A549 (cell line): ENCODE data around the gene LBP. TPM values are rescaled to one million over a fixed set of nuclear protein-coding genes. Genes with fewer than 3 reads are reported as not detected.
"Not testable (repeated sequence)": the region's sequence is repeated elsewhere in the genome, so short reads cannot be mapped to it uniquely, and the experiment has no call there.

ENCODE experiments used
- ATAC-seq, 2 experiments: fragments of 200-7000 bp in 1 of 2; fragments of >200 bp in 1 of 2; cut with Nextera tagmentation in 1 of 2; cut with Tn5 transposase in 1 of 2; 3 replicates each; pipeline versions ENCODE4 v1.8.0 to v1.9.1; 2018 to 2020; ENCODE audit warnings: mild to moderate bottlenecking in 1 of 2, moderate library complexity in 1 of 2
- CTCF ChIA-PET: fragments of 300-600 bp; sonication (Branson Sonifier 250); formaldehyde crosslinking; extraction: SDS; loops from one replicate; lab custom pipeline; 2021; ENCODE audit warnings: antibody characterized with exemption, inconsistent platforms; lab: Yijun Ruan, JAX
- POLR2A ChIA-PET: fragments of 350-600 bp; formaldehyde crosslinking; extraction: SDS; loops from one replicate; lab custom pipeline; 2021; ENCODE audit warnings: antibody characterized with exemption, inconsistent platforms; lab: Yijun Ruan, JAX
- DNase-seq, 2 experiments: peaks; one replicate each; pipeline versions ENCODE4 v3.0.0 to v3.0.0-alpha.2; 2011 to 2016; ENCODE audit warnings: low read depth in 1 of 2, low spot score in 1 of 2
- FAIRE-seq: peaks from 2 replicates; lab custom pipeline; 2011; peaks lifted over from hg19 to GRCh38; lab: Jason Lieb, UNC
- H3K27ac ChIP-seq, 2 experiments: fragments of >200 bp; sonication (Bioruptor Twin); formaldehyde crosslinking; 3 replicates each; pipeline ENCODE4 v1.5.1; 2016 to 2017
- H3K4me1 ChIP-seq: fragments of >200 bp; sonication (Bioruptor Twin); formaldehyde crosslinking; 3 replicates; pipeline ENCODE4 v1.6.1; 2016
- H3K4me2 ChIP-seq: fragments of >200 bp; sonication (Bioruptor Twin); formaldehyde crosslinking; 3 replicates; pipeline ENCODE4 v1.6.1; 2016
- H3K4me3 ChIP-seq: fragments of >200 bp; sonication (Bioruptor Twin); formaldehyde crosslinking; 3 replicates; pipeline ENCODE4 v1.5.1; 2016
- H3K9me3 ChIP-seq: fragments of >200 bp; sonication (Bioruptor Twin); formaldehyde crosslinking; 3 replicates; pipeline ENCODE4 v1.6.1; 2016
- CBX8 ChIP-seq: fragments of 200-600 bp; sonication (generic); IDR thresholded peaks from 2 replicates; pipeline ENCODE4 v1.6.1; 2016
- CHD4 ChIP-seq: fragments of 200-600 bp; sonication (generic); IDR thresholded peaks from 2 replicates; pipeline ENCODE4 v1.6.1; 2016; ENCODE audit warnings: antibody characterized with exemption, mild to moderate bottlenecking, borderline replicate concordance
- CTCF ChIP-seq: fragments of >200 bp; sonication (Bioruptor Twin); formaldehyde crosslinking; IDR thresholded peaks from 3 replicates; pipeline ENCODE4 v1.5.1; 2016
- ELK1 ChIP-seq: fragments of 150-350 bp; IDR thresholded peaks from 2 replicates; pipeline ENCODE4 v1.6.1; 2014; ENCODE audit warnings: low read depth, mild to moderate bottlenecking, low read length
- ESRRA ChIP-seq: fragments of 150-350 bp; IDR thresholded peaks from 2 replicates; pipeline ENCODE4 v1.6.1; 2014; ENCODE audit warnings: mild to moderate bottlenecking, low read length, borderline replicate concordance
- FOXS1 ChIP-seq: fragments of 250-450 bp; sonication (Bioruptor Pico); IDR thresholded peaks from 2 replicates; pipeline ENCODE4 v1.5.0; 2020; ENCODE audit warnings: mild to moderate bottlenecking, moderate library complexity
- KDM5A ChIP-seq: fragments of 200-600 bp; sonication (generic); IDR thresholded peaks from 2 replicates; pipeline ENCODE4 v1.6.1; 2016; ENCODE audit warnings: antibody characterized with exemption, mild to moderate bottlenecking
- MAFK ChIP-seq: fragments of 450-650 bp; IDR thresholded peaks from 2 replicates; pipeline ENCODE4 v1.6.1; 2014; ENCODE audit not compliant: partially characterized antibody
- MYC ChIP-seq: IDR thresholded peaks from 2 replicates; pipeline ENCODE4 v1.6.1; 2012; ENCODE audit warnings: mild to moderate bottlenecking, inconsistent platforms, low read length, improper control_type of control experiment, borderline replicate concordance
- NFE2L2 ChIP-seq: fragments of 150-350 bp; conservative IDR thresholded peaks from 2 replicates; pipeline ENCODE4 v1.6.1; 2014; ENCODE audit warnings: low read length
- POLR2AphosphoS2 ChIP-seq: conservative IDR thresholded peaks from 2 replicates; pipeline ENCODE4 v1.6.1; 2012; ENCODE audit warnings: low read length, improper control_type of control experiment, inconsistent platforms
- RAD21 ChIP-seq, 2 experiments: fragments of >200 bp in 1 of 2; sonication (Bioruptor Twin) in 1 of 2; formaldehyde crosslinking in 1 of 2; IDR thresholded peaks in 1 of 2; conservative IDR thresholded peaks in 1 of 2; 2 replicates in 1 of 2; 3 replicates in 1 of 2; pipeline ENCODE4 v1.6.1; 2012 to 2018; ENCODE audit warnings: inconsistent platforms in 1 of 2
- RARB ChIP-seq: fragments of 250-450 bp; sonication (Bioruptor Pico); IDR thresholded peaks from 2 replicates; pipeline ENCODE4 v1.8.0; 2021; ENCODE audit warnings: mild to moderate bottlenecking, moderate library complexity
- ZFP36 ChIP-seq: fragments of 450-650 bp; IDR thresholded peaks from 2 replicates; pipeline ENCODE4 v1.6.1; 2014; ENCODE audit warnings: borderline replicate concordance; ENCODE audit not compliant: partially characterized antibody
- WGBS: methylation state at CpG from one replicate; pipeline ENCODE4 v1.1.6; 2017; ENCODE audit errors: missing lambda C conversion rate; 5-methylcytosine and 5-hydroxymethylcytosine counted together
- polyA plus RNA-seq, 4 experiments: library from polyadenylated mRNA; depleted of rRNA in 3 of 4; stranded (reverse); fragments of >200 nt; fragmentation: RNase III in 1 of 4; extraction: RNeasy Plus Mini Kit Qiagen cat#74134 plus additional on column Dnase treatment in 1 of 4; gene quantifications; 2 replicates in 3 of 4; 3 replicates in 1 of 4; pipeline ENCODE4 v1.2.3, GENCODE V29; 2011 to 2017
- TF ChIP-seq, protein P1 (sequence below): fragments of 450-650 bp; IDR thresholded peaks from 2 replicates; pipeline ENCODE4 v1.6.1; 2014; ENCODE audit warnings: antibody characterized with exemption
- TF ChIP-seq, protein P2 (sequence below): IDR thresholded peaks from 2 replicates; pipeline ENCODE4 v1.6.1; 2012; ENCODE audit warnings: low read depth, borderline replicate concordance
- TF ChIP-seq, protein P3 (sequence below): IDR thresholded peaks from 2 replicates; pipeline ENCODE4 v1.6.1; 2012

Gene LBP
- polyA plus RNA-seq, 2 of the 4 experiments (the other 2 are of a cell fraction) = 1.3 to 2.2 TPM

- POLR2A ChIA-PET = no interaction called here
- CTCF ChIA-PET = interaction anchor here (0.9 to 1.2 kb wide), 2 partner anchors 83 to 103 kb away, joined by 4 to 5 read pairs; no protein-coding TSS in a partner anchor
- H3K27ac ChIP-seq = no peak overlapping the region
- TF ChIP-seq RARB (CRISPR knock-in tag) = no peak
- TF ChIP-seq ZFP36 = no peak
- TF ChIP-seq CHD4 = no peak
- TF ChIP-seq, protein P1, sequence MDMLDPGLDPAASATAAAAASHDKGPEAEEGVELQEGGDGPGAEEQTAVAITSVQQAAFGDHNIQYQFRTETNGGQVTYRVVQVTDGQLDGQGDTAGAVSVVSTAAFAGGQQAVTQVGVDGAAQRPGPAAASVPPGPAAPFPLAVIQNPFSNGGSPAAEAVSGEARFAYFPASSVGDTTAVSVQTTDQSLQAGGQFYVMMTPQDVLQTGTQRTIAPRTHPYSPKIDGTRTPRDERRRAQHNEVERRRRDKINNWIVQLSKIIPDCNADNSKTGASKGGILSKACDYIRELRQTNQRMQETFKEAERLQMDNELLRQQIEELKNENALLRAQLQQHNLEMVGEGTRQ = no peak
- DNase-seq (no peak), ATAC-seq (no peak), FAIRE-seq (no peak)
- no peaks in the 10 kb centered on the region for H3K4me1 ChIP-seq
- H3K4me3 ChIP-seq = no peak overlapping the region
- H3K4me2 ChIP-seq = no peak overlapping the region
- H3K9me3 ChIP-seq = no peaks in the 10 kb centered on the region
- WGBS = 65% methylated on average over 5 of the region's 5 CpGs
These were observed 27.6 kb downstream of the LBP start for GRCh38 chr20:38373898-38374297.

- TF ChIP-seq MYC (no peak), FOXS1 (CRISPR knock-in tag) (no peak), POLR2AphosphoS2 (no peak), RAD21 (conservative IDR thresholded peaks at IDR 0.05 in 1 of 2, IDR thresholded peaks at IDR 0.05 in 1 of 2) (no peak), ELK1 (no peak), MAFK (no peak), CTCF (no peak), KDM5A (no peak), CBX8 (no peak), ESRRA (no peak), NFE2L2 (no peak)
- TF ChIP-seq, protein P2, sequence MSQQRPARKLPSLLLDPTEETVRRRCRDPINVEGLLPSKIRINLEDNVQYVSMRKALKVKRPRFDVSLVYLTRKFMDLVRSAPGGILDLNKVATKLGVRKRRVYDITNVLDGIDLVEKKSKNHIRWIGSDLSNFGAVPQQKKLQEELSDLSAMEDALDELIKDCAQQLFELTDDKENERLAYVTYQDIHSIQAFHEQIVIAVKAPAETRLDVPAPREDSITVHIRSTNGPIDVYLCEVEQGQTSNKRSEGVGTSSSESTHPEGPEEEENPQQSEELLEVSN = no peak
- TF ChIP-seq, protein P3, sequence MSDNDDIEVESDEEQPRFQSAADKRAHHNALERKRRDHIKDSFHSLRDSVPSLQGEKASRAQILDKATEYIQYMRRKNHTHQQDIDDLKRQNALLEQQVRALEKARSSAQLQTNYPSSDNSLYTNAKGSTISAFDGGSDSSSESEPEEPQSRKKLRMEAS = no peak
- WGBS = 51% methylated on average over 11 of the region's 11 CpGs
- no peak overlapping the region for H3K27ac ChIP-seq
- no peak overlapping the region for H3K4me2 ChIP-seq
- DNase-seq (no peak), ATAC-seq (no peak), FAIRE-seq (no peak)
- CTCF ChIA-PET = interaction anchor here (1.0 kb wide), 1 partner anchor 31 kb away, joined by 3 read pairs; no protein-coding TSS in a partner anchor
- no peak overlapping the region for H3K4me3 ChIP-seq
- H3K4me1 ChIP-seq = no peaks in the 10 kb centered on the region
- no peaks in the 10 kb centered on the region for H3K9me3 ChIP-seq
- POLR2A ChIA-PET = no interaction called here
These were observed 30.9 kb downstream of the LBP start for GRCh38 chr20:38377039-38377685.

DNA sequence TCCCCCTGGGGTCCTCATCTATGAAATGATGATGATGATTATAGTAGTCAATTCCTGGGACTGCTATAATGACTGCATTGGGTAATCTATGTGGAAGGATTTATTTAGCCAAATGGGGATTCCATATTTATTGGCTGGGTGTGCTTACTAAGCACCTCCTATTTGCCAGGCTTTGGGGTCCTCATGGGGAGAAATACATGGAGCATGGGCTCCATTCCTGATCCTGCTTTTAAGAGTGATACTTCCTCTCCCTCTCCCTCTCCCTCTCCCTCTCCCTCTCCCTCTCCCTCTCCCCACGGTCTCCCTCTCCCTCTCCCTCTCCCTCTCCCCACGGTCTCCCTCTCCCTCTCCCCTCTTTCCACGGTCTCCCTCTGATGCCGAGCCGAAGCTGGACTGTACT, 31.6 kb downstream of the LBP start:
- POLR2A ChIA-PET, DNase-seq, ATAC-seq, H3K4me1 ChIP-seq, FAIRE-seq, H3K27ac ChIP-seq, H3K9me3 ChIP-seq, H3K4me3 ChIP-seq, H3K4me2 ChIP-seq: not testable (repeated sequence)
- CTCF ChIA-PET = interaction anchor here (1.0 kb wide), 1 partner anchor 30 kb away, joined by 3 read pairs; no protein-coding TSS in a partner anchor
- 51% methylated on average over 4 of the region's 5 CpGs for WGBS
